HG03342 (cell line): Measurements from ENCODE around the gene TGIF1.
A peak's percentile ranks its signal among the peaks of the same experiment; 100 is the strongest.
"Not testable (repeated sequence)": the region's sequence is repeated elsewhere in the genome, so short reads cannot be mapped to it uniquely, and the experiment has no call there.

Source experiments
- ATAC-seq: cut with Tn5 transposase; IDR thresholded peaks from one replicate; pipeline ENCODE4 v1.9.1; 2021; ENCODE audit warnings: mild to moderate bottlenecking, moderate library complexity; ENCODE audit not compliant: unreplicated experiment

Gene TGIF1

DNA sequence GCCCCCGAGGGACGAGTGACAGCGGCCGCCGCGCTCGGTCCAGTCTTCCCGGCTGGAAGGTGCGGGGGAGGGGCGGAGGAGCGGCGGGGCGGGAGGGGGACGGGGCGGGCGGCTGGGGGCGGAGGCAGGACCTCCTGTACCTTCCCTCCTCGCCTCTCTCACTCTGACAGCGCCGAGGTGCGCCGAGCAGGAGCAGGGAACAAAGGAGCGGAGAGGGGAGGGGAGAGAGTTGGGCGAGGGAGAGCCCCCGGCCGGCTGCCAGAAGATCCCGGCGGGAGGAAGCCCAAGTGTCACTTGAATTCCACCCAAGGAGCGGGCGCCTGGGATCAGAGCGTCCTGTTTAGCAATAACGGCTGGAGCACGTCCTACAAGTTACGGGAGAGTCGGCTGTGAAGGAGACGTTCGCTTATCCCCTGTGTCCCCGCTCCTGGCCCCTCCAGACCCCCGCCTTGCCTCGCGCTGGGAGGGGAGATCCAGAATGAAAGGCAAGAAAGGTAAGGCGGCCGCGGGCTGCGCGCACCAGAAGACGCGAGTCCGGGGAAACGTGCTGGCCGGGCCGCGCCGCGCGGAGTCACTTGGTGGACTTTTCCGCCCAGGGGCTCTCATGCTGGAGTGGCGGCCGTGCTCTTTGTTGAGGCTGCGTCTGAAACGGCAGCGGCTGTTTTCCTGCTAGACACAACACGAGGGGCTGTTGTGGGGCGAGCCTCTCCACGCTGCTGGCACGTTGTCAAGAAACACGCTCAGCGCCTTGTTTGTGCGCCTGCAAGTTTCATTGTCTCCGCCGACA is at the start of gene TGIF1:
TGIF1 (plus strand) TSS at position 161 of the 787 bp plus-strand sequence; CDS start at position 479, 318 bp downstream.
- ATAC-seq: no peak

DNA sequence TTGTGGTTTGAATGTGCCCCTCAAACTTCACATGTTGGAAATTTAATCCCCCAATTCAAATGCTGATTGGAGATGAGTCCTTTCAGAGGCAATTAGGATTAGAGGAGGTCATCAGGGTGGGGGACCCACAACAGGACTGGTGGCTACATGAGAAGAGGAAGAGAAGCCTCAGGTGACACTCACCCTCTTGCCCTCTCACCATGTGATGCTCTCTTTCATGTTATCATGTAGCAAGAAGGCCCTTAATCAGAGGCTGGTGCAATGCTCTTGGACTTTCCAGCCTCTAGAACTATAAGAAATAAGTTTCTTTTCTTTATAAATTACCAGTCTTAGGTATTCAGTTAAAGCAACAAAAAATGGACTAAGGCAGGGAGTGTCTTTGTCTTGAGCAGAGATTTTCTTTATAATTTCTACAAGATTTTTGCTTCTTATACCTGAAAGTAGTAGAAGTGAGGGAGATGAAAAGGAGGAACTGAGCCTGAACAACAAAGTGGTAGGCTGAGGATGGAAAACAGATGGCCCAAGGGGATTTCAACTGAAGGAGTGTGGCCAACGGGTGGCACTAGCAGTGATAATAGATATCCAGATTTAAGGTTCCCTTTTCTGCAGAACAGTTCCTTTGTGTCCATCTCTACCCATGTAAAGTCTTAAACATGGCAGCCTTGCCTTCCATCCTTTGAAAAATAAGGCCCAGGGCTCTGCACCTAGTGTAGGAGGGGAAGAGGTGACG is 49.2 kb upstream of the TGIF1 start:
- no peak for ATAC-seq

DNA sequence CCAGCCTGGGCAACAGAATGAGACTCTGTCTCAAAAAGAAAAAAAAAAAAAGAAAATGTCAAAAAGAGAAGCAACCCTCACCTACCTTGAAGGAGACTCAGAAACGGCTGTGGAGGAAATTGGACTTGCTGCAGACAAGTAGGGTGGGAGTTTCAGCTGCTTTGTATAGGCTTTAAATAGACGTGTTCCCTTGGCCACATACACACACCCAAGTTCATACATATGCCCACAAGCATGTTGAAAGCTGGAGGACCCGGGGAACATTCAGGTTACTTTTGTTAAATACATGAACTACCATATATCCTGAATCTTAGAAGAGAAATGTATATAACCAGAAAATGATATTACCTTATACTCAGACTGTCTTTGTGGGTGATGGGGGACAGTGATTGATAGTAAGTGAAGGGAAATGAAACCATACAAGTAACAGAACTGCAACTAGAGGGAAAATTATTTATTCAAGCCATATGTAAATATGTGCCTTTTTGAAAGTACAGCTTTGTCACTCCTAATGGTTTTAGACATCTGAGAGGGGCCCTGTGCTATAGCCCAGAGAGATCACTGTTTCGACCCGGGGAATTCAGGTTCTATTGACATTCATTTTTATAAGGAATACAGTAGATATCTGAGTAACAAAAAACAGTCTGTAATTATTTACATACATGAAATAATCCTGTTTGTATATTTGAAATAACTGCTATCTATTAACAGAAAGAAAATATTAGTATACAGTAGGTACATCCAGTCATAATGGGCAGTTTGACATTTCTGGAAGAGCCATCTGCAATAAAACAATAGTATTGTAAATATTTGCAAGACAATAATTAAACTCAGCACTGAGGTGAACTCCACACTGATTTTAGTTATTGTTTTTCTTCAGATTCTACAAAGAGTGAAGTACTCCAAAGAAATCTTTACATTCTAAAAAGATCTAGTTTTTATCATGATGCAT is 48.0 kb upstream of the TGIF1 start:
- peak; percentile 90 for ATAC-seq

DNA sequence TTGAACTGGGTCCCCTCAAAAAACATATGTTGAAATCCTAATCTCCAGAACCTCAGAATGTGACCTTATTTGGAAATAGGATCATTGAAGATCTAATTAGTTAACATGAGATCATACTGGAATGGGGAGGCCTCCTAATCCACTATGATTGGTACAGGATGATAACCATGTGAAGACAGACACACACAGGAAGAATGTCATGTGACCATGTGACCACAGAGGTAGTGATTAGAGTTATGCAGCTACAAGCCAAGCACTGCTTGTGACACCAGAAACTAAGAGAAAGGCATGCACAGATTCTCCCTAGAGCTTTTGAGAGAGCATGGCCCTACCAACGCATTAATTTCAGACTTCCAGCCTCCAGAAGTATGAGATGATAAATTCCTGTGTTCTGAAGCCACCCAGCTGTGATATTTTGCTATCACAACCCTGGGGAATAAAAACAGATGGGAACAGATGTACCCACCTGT is 47.0 kb upstream of the TGIF1 start:
- ATAC-seq: no peak

DNA sequence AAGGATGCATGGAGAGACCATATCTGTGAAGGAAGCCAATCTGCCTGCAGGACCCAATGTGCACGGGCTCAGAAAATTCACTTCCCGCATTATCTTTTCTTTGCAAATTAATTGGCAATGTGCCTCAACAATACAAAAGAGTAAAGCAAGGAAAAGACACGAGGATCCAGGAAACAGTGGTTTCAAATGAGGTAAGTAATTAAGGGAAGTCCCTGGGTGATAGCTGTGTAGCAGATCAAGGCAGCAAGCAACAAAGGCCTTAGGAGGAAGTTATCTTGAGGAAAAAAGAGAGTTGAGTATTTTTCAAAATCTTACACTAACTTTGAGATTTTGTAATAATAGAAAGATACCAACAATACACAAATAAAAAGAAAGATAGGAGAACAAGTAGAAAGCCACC is 44.3 kb upstream of the TGIF1 start:
- no peak for ATAC-seq

DNA sequence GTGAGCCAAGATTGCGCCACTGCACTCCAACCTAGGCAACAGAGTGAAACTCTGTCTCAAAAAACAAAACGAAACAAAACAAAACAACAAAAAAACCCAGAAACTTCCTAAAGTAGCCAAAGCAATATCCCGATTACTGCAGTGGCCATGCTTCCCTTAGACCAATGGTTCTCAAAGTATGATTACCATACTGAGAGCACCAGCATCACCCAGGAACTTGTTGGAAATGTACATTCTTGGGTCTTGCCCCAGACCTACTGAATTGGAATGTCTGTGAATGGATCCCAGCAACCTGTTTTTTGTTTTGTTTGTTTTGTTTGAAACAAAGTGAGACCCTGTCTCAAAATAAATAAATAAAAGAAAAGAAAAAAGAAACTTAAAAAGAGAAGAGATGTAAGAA is 41.9 kb upstream of the TGIF1 start:
- no peak for ATAC-seq

DNA sequence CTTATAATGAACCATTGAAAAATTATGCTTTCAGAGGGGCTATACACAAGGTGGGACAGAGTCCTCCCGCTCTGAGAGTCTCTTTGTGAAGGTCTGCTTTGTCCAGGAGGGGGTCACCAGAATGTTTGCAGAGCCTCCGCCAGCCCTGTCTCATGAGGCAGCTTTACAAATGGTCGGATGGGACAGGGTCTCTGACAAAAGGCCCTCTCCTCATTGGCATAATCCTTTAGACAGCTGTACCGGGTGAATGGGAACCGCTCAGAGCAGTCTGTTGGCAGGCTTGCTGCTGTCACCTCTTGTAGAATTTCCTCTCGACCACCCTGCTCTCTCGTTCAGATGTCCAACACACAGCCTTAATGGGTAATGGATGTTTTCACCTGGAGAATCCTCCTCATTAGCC is 40.2 kb upstream of the TGIF1 start:
- no peak for ATAC-seq

DNA sequence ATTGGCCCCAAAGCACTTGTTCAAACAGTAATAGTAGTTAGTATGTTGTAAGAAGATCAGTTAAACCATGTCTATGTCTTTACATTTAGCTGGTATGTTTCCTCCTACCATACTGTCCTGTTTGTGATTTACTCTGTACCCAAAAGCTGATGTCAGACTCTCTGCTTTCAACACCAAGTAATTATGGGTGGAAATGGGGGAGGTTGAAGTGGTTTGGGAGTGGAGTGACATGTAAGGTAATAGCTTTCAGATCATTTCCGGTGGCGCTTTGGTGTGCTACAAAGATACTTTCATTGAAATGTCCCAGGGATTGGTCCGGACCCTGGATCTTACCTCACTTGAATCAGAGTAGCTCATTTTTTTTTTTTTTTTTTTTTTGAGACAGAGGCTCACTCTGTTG is 39.7 kb upstream of the TGIF1 start:
- no peak for ATAC-seq

DNA sequence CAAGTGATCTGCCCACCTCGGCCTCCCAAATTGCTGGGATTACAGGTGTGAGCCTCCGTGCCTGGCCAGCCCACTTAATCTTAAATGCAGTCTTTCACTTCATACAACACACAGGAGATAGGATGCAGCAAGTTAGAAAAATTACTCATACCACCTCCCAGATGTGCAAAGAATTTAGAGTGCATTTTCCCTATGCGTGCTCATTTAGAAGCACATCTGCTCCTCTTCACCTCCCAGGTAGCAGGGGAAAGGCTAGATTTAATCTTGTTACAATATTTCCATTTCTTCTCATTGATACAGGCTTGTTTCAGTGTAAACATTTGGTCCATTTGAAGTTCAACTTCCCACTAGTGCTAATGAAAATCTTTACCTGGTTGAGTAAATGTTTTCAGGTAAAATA is 39.1 kb upstream of the TGIF1 start:
- not testable (repeated sequence) for ATAC-seq

DNA sequence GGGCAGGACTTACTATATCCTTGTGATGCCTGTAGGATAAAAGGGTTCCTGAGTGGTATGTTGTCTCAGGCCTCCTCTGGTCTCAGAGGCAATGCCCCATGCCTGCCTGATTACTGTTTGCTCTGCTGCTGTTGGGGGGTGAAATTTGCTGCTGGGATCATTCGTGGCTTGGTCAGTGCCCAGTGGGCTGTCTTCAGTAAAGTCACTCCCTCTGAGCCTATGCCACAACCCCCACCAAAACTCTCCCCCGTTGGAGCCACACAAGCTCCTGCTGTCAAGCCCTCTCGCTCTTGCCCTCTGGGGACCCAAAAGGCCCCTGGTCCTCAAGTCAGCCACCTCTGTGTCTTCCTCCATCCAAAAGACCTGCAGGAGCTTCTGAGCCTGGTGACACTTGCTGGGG is 38.6 kb upstream of the TGIF1 start:
- ATAC-seq: no peak

DNA sequence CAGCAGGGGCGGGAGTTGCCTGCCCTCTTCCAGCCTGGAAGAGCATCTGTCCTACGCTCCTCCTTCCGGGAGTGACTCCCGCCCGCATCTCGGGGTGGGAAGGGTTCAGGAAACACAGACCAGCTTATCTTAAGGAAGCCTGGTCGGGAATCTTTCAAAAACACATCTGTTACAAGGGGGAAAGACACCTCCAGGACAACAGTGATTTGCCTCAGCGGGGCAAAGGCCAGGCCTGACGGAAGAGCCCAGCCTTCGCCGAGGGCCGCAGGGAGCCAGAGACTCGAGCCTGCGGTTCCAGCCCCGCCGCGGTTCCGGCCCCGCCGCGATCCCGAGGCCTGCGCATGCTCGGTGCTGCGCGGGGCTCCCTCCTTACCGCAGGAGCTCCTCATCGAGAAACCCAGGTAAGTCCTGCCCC is 38.1 kb upstream of the TGIF1 start:
- no peak for ATAC-seq

DNA sequence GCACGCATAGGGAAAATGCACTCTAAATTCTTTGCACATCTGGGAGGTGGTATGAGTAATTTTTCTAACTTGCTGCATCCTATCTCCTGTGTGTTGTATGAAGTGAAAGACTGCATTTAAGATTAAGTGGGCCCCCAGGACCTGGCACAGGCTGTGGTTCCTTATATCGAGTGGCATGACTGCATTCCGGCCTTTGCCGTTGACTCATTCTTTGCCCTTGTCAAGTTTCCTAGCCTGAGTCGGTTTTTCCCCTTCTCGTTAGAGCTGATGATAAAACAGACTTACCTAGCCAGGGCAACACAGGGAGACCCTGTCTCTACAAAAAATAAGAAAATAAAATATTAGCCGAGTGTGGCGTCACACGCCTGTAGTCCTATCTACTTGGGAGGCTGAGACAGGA is 37.4 kb upstream of the TGIF1 start:
- not testable (repeated sequence) for ATAC-seq

DNA sequence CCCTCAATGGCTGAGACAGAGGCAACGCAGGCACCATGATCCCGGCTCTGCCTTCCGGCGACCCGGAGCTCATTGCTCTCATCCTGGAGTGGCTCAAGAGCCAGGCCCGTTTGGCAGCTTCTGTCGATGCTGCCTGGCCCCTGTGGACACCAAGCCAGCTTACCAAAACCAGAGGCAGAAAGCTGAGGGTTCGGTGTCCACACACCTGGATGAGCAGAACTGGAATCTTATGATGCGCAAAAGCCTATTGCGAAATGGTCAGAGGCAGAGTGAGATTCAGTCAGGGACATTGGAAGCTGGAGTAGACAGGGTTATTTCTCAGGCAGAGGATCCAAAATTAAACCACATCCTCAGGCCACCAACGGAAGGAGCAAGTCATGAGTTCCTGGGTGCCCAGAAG is 34.9 kb upstream of the TGIF1 start:
- ATAC-seq: no peak

DNA sequence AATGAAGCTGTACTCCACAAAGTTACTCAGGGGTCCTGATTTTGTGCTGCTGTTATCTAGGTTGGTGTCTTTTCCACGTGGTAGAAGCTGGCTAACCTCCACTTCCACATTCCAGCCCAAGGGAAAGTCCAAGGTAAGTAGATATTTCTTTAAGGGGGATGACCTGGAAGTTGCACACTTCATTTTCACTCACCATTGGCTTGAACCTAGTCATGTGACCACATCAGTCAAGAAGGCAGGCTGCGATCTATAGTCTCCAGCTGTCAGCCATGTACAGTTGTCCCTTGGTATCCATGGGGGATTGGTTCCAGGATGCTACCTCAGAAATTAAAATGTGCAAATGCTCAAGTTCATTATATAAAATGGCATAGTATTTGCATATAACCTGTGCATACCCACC is 31.9 kb upstream of the TGIF1 start:
- ATAC-seq: no peak

DNA sequence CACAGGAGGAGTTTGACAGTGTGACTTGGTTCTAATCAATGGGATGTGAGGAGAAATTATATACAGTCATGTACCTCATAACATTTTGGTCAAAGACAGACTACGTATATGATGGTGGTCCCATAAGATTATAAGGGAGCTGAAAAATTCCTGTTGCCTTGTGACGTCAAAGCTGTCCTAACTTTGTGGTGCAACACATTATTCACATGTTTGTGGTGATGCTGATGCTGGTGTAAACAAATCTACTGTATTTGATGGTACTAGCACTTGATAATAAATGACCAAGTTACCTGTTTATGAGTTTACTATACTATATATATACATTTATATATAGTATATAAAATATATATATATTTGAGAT is 29.1 kb upstream of the TGIF1 start:
- no peak for ATAC-seq

DNA sequence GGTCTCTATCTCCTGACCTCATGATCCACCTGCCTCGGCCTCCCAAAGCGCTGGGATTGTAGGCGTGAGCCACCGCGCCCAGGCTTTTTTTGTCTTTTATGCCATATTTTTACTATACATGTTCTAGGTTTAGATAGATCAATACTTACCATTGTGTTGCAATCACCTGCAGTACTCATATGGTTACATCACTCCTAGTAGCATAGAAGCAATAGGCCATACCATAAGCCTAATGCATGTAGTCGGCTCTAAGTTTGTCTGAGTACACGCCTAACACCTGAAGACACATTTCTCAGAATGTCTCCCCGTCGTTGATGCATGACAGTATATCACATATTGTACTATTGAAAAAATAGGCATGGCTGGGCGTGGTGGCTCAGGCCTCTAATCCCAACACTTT is 27.1 kb upstream of the TGIF1 start:
- no peak for ATAC-seq

DNA sequence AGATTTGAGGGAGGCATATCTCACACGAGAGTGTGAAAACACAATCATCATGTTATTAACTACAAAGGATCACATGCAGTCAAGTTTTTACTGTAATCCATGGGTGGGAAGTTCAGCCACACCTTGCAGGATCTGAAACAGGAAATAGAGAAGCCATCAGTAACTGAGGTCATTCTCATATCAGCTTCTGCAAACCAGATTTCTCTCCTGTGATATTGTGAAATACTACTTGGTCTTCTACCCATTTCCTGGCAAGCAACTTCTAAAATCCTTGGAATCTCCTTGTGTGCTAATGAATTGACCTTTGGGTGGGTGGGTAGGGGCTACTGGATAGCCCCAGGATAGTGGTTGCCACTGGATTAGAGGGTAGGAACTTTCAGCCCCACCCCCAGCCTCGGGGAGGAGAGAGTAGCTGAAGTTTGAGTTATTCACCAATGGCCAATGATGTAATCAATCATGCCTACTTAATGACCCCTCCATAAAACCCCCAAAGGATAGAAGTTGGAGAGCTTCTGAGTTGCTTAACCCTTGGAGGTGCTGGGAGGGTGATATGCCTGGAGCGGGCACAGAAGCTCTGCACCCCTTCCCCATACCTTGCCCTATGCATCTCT is 25.6 kb upstream of the TGIF1 start:
- no peak for ATAC-seq

DNA sequence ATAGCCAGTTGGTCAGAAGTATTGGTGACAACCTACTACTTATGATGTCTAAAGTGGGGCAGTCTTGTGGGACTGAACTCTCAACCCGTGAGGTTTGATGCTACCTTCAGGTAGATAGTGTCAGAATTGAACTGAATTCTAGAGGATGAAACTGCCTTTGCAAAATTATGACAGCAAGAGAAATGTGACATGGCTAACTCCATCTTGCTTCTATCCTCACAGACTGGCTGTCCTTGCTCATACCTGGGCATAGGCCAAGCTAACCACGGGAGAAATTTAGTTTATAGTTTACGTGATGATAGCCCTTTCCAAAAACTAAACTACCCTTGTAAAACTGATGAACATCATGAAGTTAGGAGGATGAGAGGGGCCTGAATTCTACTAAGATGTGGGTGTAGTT is 24.9 kb upstream of the TGIF1 start:
- ATAC-seq: no peak

DNA sequence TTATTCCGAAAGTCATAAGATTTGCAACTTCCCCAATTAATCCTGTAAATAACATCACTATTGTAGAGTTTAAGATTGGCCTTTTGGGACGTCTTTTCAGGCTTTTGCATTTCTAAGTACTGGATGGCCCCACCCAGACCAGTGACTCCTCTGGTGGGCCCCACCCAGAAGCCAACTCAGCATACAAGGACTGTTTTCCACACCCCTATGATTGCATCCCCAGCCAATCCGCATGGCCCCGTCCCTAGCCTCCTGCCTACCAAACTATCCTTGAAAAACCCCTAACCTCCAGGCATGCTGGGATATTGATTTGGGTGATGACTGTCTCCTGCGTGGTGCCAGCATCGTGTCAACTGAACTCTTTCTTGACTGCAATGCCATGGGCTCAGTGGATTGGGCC is 24.5 kb upstream of the TGIF1 start:
- ATAC-seq: no peak

DNA sequence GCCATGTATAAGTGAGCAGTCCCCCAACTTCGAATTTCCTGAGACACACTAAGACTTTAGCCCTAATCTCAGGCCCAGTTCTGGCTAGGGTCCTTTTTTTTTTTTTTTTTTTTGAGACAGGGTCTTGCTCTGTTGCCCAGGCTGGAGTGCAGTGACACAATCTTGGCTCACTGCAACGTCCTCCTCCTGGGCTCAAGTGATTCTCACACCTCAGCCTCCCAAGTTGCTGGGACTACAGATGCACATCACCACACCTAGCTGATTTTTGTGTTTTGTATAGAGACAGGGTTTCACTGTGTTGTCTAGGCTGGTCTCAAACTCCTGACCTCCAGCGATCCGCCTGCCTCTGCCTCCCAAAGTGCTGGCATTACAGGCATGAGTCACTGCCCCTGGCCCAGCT is 23.9 kb upstream of the TGIF1 start:
- no peak for ATAC-seq

DNA sequence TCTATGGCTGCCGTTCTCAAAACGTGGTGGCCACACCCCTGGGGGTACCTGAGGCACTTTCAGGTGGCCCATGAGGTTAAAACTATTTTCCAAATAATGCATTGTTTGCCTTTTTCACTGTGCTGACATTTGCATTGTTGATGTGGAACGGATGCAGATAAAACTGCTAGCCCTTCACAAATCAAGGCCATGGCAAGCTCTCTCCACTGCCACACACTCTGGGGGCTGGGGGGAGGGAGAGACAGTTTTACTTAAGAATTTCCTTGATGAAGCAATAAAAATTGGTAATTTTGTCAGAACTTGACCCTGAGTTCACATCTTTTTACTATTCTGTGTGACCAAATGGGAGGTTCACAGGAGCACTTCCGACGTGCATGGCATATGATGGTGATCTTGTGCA is 22.0 kb upstream of the TGIF1 start:
- no peak for ATAC-seq
